ENCODE measurements around the gene FBXL12. TPM values are rescaled to one million over a fixed set of nuclear protein-coding genes. Genes with fewer than 3 reads are reported as not detected.
"Not testable (repeated sequence)": the region's sequence is repeated elsewhere in the genome, so short reads cannot be mapped to it uniquely, and the experiment has no call there.

FBXL12 gene
- total and polyA plus RNA-seq, 2 of the 4 experiments (the other 2 are of a cell fraction): 8.1 to 42.6 TPM

GRCh38 chr19:9791073-9791367 lies 27.9 kb downstream of the FBXL12 start:
- ATAC-seq (ENCODE audit: low read depth); CTCF ChIA-PET; H3K27ac ChIP-seq (ENCODE audit: insufficient read depth, low read length); H2BK120ac ChIP-seq (ENCODE audit: low read depth, low read length); H2BK15ac ChIP-seq (ENCODE audit: low read depth, low read length); H4K5ac ChIP-seq (ENCODE audit: low read depth, low read length); H2BK5ac ChIP-seq (ENCODE audit: low read depth, low read length, poor library complexity, severe bottlenecking); H3K23ac ChIP-seq (ENCODE audit: low read depth, low read length); H3K9ac ChIP-seq (ENCODE audit: low read depth, low read length); H3K4ac ChIP-seq (ENCODE audit: low read depth, low read length); H2BK20ac ChIP-seq (ENCODE audit: low read depth, low read length); H3K36me3 ChIP-seq (ENCODE audit: control insufficient read depth, insufficient read depth, low read length); DNase-seq; H4K20me1 ChIP-seq (ENCODE audit: insufficient read depth, low read length); H3K4me2 ChIP-seq (ENCODE audit: low read depth, low read length); H3K14ac ChIP-seq (replicated peaks; ENCODE audit: low read depth, low read length); H2AK9ac ChIP-seq (replicated peaks; ENCODE audit: low read depth, low read length, poor library complexity); H3K27me3 ChIP-seq (ENCODE audit: control insufficient read depth, insufficient read depth, low read length); H3K9me1 ChIP-seq (ENCODE audit: insufficient read depth, low read length); H3K18ac ChIP-seq (ENCODE audit: low read depth, low read length); H4K91ac ChIP-seq (ENCODE audit: insufficient read depth, low read depth, low read length); H3K4me3 ChIP-seq (ENCODE audit: insufficient read depth, low read depth, low read length); H2AK5ac ChIP-seq (ENCODE audit: low read depth, low read length); H2AFZ ChIP-seq (replicated peaks; ENCODE audit: low read length, poor library complexity); H4K8ac ChIP-seq (ENCODE audit: low read depth in 2 of 2, low read length in 2 of 2); POLR2A ChIA-PET (ENCODE audit: unreplicated experiment); BruUV-seq (replicated peaks); H3K56ac ChIP-seq (ENCODE audit: extremely low read depth, insufficient read depth, low read length); H3K4me1 ChIP-seq (ENCODE audit: control insufficient read depth, insufficient read depth, low read length); H3K9me3 ChIP-seq (ENCODE audit: control insufficient read depth, insufficient read depth, low read length); H3K79me1 ChIP-seq (ENCODE audit: low read depth in 1 of 2, low read length in 2 of 2): not testable (repeated sequence)
- 100% methylated on average over 2 of the region's 6 CpGs; no CpG with 5 or more reads in 1 of the 2 experiments for WGBS, 2 experiments (ENCODE audit: extremely low coverage in 2 of 2, insufficient read length in 1 of 2)
- dilution Hi-C loops (cut with HindIII; ENCODE audit: low sequenced_read_pairs, unreplicated experiment): loop anchor here (10.0 kb wide), 1 partner anchor 166 kb away; the partner anchor contains the start of gene ZNF561
- intact Hi-C loops (cut with micrococcal nuclease): loop anchor here (2.0 to 5.0 kb wide), 2 partner anchors 384 to 654 kb away; no protein-coding TSS in a partner anchor
- in situ Hi-C loops (cut with MboI; ENCODE audit: low sequenced_read_pairs): loop anchor here (5.0 to 10.0 kb wide), 4 partner anchors 164 to 656 kb away; partner anchors contain the start of gene ZNF559

- H3K4ac ChIP-seq (ENCODE audit: low read depth, low read length); BruUV-seq (replicated peaks); H2BK120ac ChIP-seq (ENCODE audit: low read depth, low read length); H3K4me3 ChIP-seq (ENCODE audit: insufficient read depth, low read depth, low read length); H4K91ac ChIP-seq (ENCODE audit: insufficient read depth, low read depth, low read length); H4K20me1 ChIP-seq (ENCODE audit: insufficient read depth, low read length); H2BK20ac ChIP-seq (ENCODE audit: low read depth, low read length); in situ Hi-C loops (cut with MboI; ENCODE audit: low sequenced_read_pairs); intact Hi-C loops (cut with micrococcal nuclease); H3K14ac ChIP-seq (replicated peaks; ENCODE audit: low read depth, low read length); H3K18ac ChIP-seq (ENCODE audit: low read depth, low read length); H2AK5ac ChIP-seq (ENCODE audit: low read depth, low read length); ATAC-seq (ENCODE audit: low read depth); H3K9me3 ChIP-seq (ENCODE audit: control insufficient read depth, insufficient read depth, low read length); H3K36me3 ChIP-seq (ENCODE audit: control insufficient read depth, insufficient read depth, low read length); POLR2A ChIA-PET (ENCODE audit: unreplicated experiment); H3K79me1 ChIP-seq (ENCODE audit: low read depth in 1 of 2, low read length in 2 of 2); H3K4me1 ChIP-seq (ENCODE audit: control insufficient read depth, insufficient read depth, low read length); H3K27me3 ChIP-seq (ENCODE audit: control insufficient read depth, insufficient read depth, low read length); H3K23ac ChIP-seq (ENCODE audit: low read depth, low read length); H2AK9ac ChIP-seq (replicated peaks; ENCODE audit: low read depth, low read length, poor library complexity); H3K9me1 ChIP-seq (ENCODE audit: insufficient read depth, low read length); H3K56ac ChIP-seq (ENCODE audit: extremely low read depth, insufficient read depth, low read length); dilution Hi-C loops (cut with HindIII; ENCODE audit: low sequenced_read_pairs, unreplicated experiment); CTCF ChIA-PET; H2BK15ac ChIP-seq (ENCODE audit: low read depth, low read length): not testable (repeated sequence)
- Histone ChIP-seq H3K27ac (ENCODE audit: insufficient read depth, low read length) (peak overlapping the region; percentile 31; the same call in 1 of the 2 replicates), H3K4me2 (ENCODE audit: low read depth, low read length) (peak overlapping the region; percentile 57), H4K5ac (ENCODE audit: low read depth, low read length) (peak overlapping the region; percentile 9; the same call in 1 of the 2 replicates), H2AFZ (replicated peaks; ENCODE audit: low read length, poor library complexity) (peak overlapping the region; percentile 84), H4K8ac (ENCODE audit: low read depth in 2 of 2, low read length in 2 of 2) (peak overlapping the region; percentile 22 to 46; a peak in 3 of 4 replicates), H2BK5ac (ENCODE audit: low read depth, low read length, poor library complexity, severe bottlenecking) (peak overlapping the region; percentile 3), H3K9ac (ENCODE audit: low read depth, low read length) (peak overlapping the region; percentile 32; the same call in 1 of the 2 replicates)
- DNase-seq: peak; percentile 47
- no CpG with 5 or more reads among the region's 5 CpGs for WGBS, 2 experiments (ENCODE audit: extremely low coverage in 2 of 2, insufficient read length in 1 of 2)
Observed at GRCh38 chr19:9789579-9789978, 29.3 kb downstream of the FBXL12 start.
